GM10248 (cell line): Measurements from ENCODE around the gene GNB2.

Experiments
- CTCF ChIA-PET: fragments of 300-600 bp; sonication (Branson Sonifier 250); formaldehyde crosslinking; extraction: SDS; loops from one replicate; lab custom pipeline; 2021; ENCODE audit warnings: antibody characterized with exemption; lab: Yijun Ruan, JAX
- POLR2A ChIA-PET: fragments of 350-650 bp; sonication (Branson Sonifier 250); formaldehyde crosslinking; extraction: SDS; loops from one replicate; lab custom pipeline; 2020; ENCODE audit warnings: antibody characterized with exemption; lab: Yijun Ruan, JAX
- DNase-seq: peaks from one replicate; pipeline ENCODE4 v3.0.0; 2012; ENCODE audit errors: extremely low spot score
- CTCF ChIP-seq: IDR thresholded peaks from 2 replicates; pipeline ENCODE4 v1.5.1; 2012; ENCODE audit warnings: mild to moderate bottlenecking, low read depth; ENCODE audit errors: extremely low read depth, missing control alignments, control extremely low read depth

The GNB2 gene

GRCh38 chr7:100629117-100629716 lies 44.3 kb upstream of the GNB2 start:
- ChIA-PET POLR2A (no interaction called here), CTCF (interaction anchor here (0.8 to 2.6 kb wide), 14 partner anchors 10 to 581 kb away, joined by 3 to 13 read pairs (median 4); partner anchors contain the start of genes MOSPD3 and POP7)
- DNase-seq: no peak
- TF ChIP-seq CTCF: peak; percentile 53

- no peak for TF ChIP-seq CTCF
- ChIA-PET POLR2A (no interaction called here), CTCF (interaction anchor here (1.1 to 2.6 kb wide), 12 partner anchors 9 to 580 kb away, joined by 3 to 13 read pairs (median 4); partner anchors contain the start of gene MOSPD3)
- no peak for DNase-seq
Observed at GRCh38 chr7:100630066-100630465, 43.5 kb upstream of the GNB2 start.

- POLR2A ChIA-PET: interaction anchor here (0.6 to 0.7 kb wide), 2 partner anchors 49 to 158 kb away, joined by 3 to 5 read pairs; no protein-coding TSS in a partner anchor
- CTCF ChIA-PET: interaction anchor here (0.8 to 3.0 kb wide), 12 partner anchors 9 to 219 kb away, joined by 3 to 9 read pairs (median 4); partner anchors contain the start of gene SLC12A9
- TF ChIP-seq CTCF: peak; percentile 30
- peak; percentile 79 for DNase-seq
Observed at GRCh38 chr7:100632951-100633717, 40.4 kb upstream of the GNB2 start.

- no peak for TF ChIP-seq CTCF
- ChIA-PET POLR2A (no interaction called here), CTCF (interaction anchor here (1.4 to 2.6 kb wide), 2 partner anchors 11 to 51 kb away, joined by 3 to 9 read pairs; no protein-coding TSS in a partner anchor)
- DNase-seq: no peak
Observed at GRCh38 chr7:100639995-100640516, 33.5 kb upstream of the GNB2 start.

- no peak for DNase-seq
- ChIA-PET POLR2A (no interaction called here), CTCF (interaction anchor here (1.4 to 2.6 kb wide), 2 partner anchors 12 to 51 kb away, joined by 3 to 9 read pairs; no protein-coding TSS in a partner anchor)
- no peak for TF ChIP-seq CTCF
Observed at GRCh38 chr7:100640517-100641440, 32.8 kb upstream of the GNB2 start.

GRCh38 chr7:100641463-100641859 lies 32.1 kb upstream of the GNB2 start, which contains the start of gene TFR2:
TFR2 (minus strand) TSS chr7:100641552; CDS start chr7:100641509, 43 bp downstream.
- POLR2A ChIA-PET: no interaction called here

More at GRCh38 chr7:100641463-100641859, 32.1 kb upstream of the GNB2 start, which contains the start of gene TFR2:
- no peak for TF ChIP-seq CTCF
- DNase-seq: no peak
- CTCF ChIA-PET: interaction anchor here (1.0 to 1.3 kb wide), 2 partner anchors 51 to 53 kb away, joined by 3 to 4 read pairs; no protein-coding TSS in a partner anchor
